K562 (cell line): Measurements from ENCODE around the gene ARHGAP26. TPM values are rescaled to one million over a fixed set of nuclear protein-coding genes. Genes with fewer than 3 reads are reported as not detected.

Experiments used
- ATAC-seq: fragments of 200-7000 bp; cut with Tn5 transposase; 3 replicates; pipeline ENCODE4 v1.9.1; 2020; ENCODE audit warnings: moderate library complexity
- BruUV-seq: library from RNA; stranded (reverse); fragments of 400-500 nt; replicated peaks from 2 replicates; lab custom pipeline; 2021; lab: Mats Ljungman, UMichigan
- CTCF ChIA-PET: fragments of 300-600 bp; formaldehyde crosslinking; extraction: SDS; loops from one replicate; lab custom pipeline; 2021; ENCODE audit warnings: low intra/inter-chr PET ratio; lab: Yijun Ruan, JAX
- POLR2A ChIA-PET: fragments of 300-600, 350-650 bp; sonication (Branson Sonifier 250); formaldehyde crosslinking; extraction: SDS; loops from one replicate; lab custom pipeline; 2021; ENCODE audit warnings: antibody characterized with exemption, inconsistent platforms; lab: Yijun Ruan, JAX
- DNase-seq, 4 experiments: peaks; one replicate each; pipeline versions ENCODE4 v3.0.0 to v3.0.0-alpha.2; 2011 to 2018; ENCODE audit warnings: low spot score in 3 of 4, mixed read lengths in 3 of 4; ENCODE audit errors: extremely low read depth in 1 of 4
- FAIRE-seq: peaks from 2 replicates; lab custom pipeline; 2011; peaks lifted over from hg19 to GRCh38; lab: Jason Lieb, UNC
- H2AFZ ChIP-seq: 2 replicates; pipeline ENCODE4 v1.6.0; 2011; ENCODE audit warnings: low read depth, low read length, control low read depth, inconsistent platforms
- H3K27ac ChIP-seq: fragments of 200-600 bp; 3 replicates; pipeline ENCODE4 v1.8.0; 2011; ENCODE audit warnings: low read depth, mild to moderate bottlenecking, control low read depth, inconsistent platforms, low read length, moderate library complexity, mixed read lengths; ENCODE audit errors: extremely low read depth
- H3K27me3 ChIP-seq, 2 experiments: fragments of 300-600 bp in 1 of 2; 2 replicates in 1 of 2; 3 replicates in 1 of 2; pipeline versions ENCODE4 v1.6.0 to v1.8.0; 2011; ENCODE audit warnings: inconsistent platforms in 2 of 2, low read length in 2 of 2, mild to moderate bottlenecking in 1 of 2, mixed read lengths in 1 of 2, moderate library complexity in 1 of 2; ENCODE audit not compliant: control insufficient read depth in 2 of 2, insufficient read depth in 2 of 2
- H3K36me3 ChIP-seq: fragments of 300-600 bp; 3 replicates; pipeline ENCODE4 v1.8.0; 2011; ENCODE audit warnings: mild to moderate bottlenecking, low read length, inconsistent platforms; ENCODE audit not compliant: control insufficient read depth, insufficient read depth
- H3K4me1 ChIP-seq, 2 experiments: fragments of 200-600 bp in 1 of 2; replicated peaks in 1 of 2; 2 replicates in 1 of 2; 3 replicates in 1 of 2; pipeline versions ENCODE4 v1.5.1 to v1.8.0; 2011; ENCODE audit warnings: inconsistent platforms in 2 of 2, low read length in 2 of 2, mild to moderate bottlenecking in 1 of 2, mixed read lengths in 1 of 2, moderate library complexity in 1 of 2; ENCODE audit not compliant: control insufficient read depth in 2 of 2, insufficient read depth in 2 of 2
- H3K4me2 ChIP-seq: 2 replicates; pipeline ENCODE4 v1.6.1; 2011; ENCODE audit warnings: low read length, control low read depth, inconsistent platforms, mixed read lengths; ENCODE audit not compliant: insufficient read depth
- H3K4me3 ChIP-seq: fragments of 200-600 bp; sonication (generic), shearing (Covaris generic); 2 replicates; pipeline ENCODE4 v1.5.1; 2016; ENCODE audit warnings: control low read depth, inconsistent platforms
- H3K79me2 ChIP-seq: fragments of 200-600 bp; 3 replicates; pipeline ENCODE4 v1.8.0; 2011; ENCODE audit warnings: low read length, inconsistent platforms; ENCODE audit not compliant: control insufficient read depth, insufficient read depth
- H3K9ac ChIP-seq, 2 experiments: 2 replicates each; pipeline versions ENCODE4 v1.6.0 to v1.6.1; 2011; ENCODE audit warnings: low read depth in 2 of 2, low read length in 2 of 2, control low read depth in 1 of 2, inconsistent platforms in 1 of 2, mild to moderate bottlenecking in 1 of 2, mixed read lengths in 1 of 2; ENCODE audit not compliant: insufficient read depth in 1 of 2
- H3K9me1 ChIP-seq: one replicate; pipeline ENCODE4 v1.6.0; 2011; ENCODE audit warnings: inconsistent platforms, mild to moderate bottlenecking, low read length, moderate library complexity; ENCODE audit not compliant: control insufficient read depth, insufficient read depth
- H3K9me3 ChIP-seq: replicated peaks from 2 replicates; pipeline ENCODE4 v1.5.1; 2011; ENCODE audit warnings: low read depth, low read length, inconsistent platforms; ENCODE audit not compliant: control insufficient read depth, insufficient read depth
- H4K20me1 ChIP-seq: replicated peaks from 2 replicates; pipeline ENCODE4 v1.6.1; 2011; ENCODE audit warnings: low read length, inconsistent platforms, mixed read lengths; ENCODE audit not compliant: control insufficient read depth, insufficient read depth
- CSDE1 ChIP-seq, 2 experiments: fragments of 450-650 bp; IDR thresholded peaks; 2 replicates each; pipeline ENCODE4 v1.6.1; 2016; ENCODE audit warnings: mild to moderate bottlenecking in 1 of 2
- MYC ChIP-seq, 2 experiments: fragments of 250-450 bp in 1 of 2; sonication (Bioruptor Pico) in 1 of 2; IDR thresholded peaks; 2 replicates each; pipeline versions ENCODE4 v1.5.1 to v1.6.1; 2012 to 2021; ENCODE audit warnings: low read depth in 2 of 2, borderline replicate concordance in 1 of 2, improper control_type of control experiment in 1 of 2, low read length in 1 of 2, mild to moderate bottlenecking in 1 of 2, moderate library complexity in 1 of 2
- SIN3B ChIP-seq: fragments of 450-650 bp; IDR thresholded peaks from 2 replicates; pipeline ENCODE4 v1.6.1; 2017; ENCODE audit warnings: low read depth, mild to moderate bottlenecking, moderate library complexity
- WGBS: fragments of 100-300 bp; shearing (Covaris generic); methylation state at CpG from one replicate; pipeline ENCODE4 v1.1.6; 2016; ENCODE audit warnings: low coverage, mixed read lengths; ENCODE audit not compliant: insufficient coverage; ENCODE audit errors: missing lambda C conversion rate; 5-methylcytosine and 5-hydroxymethylcytosine counted together
- in situ Hi-C: fragments of 300-500 bp; cut with MboI; formaldehyde crosslinking; loops from 4 replicates; pipeline ENCODE4 v1.15.0; 2018; ENCODE audit warnings: inconsistent platforms, mixed read lengths
- intact Hi-C: fragments of 100-400 bp; cut with micrococcal nuclease; formaldehyde crosslinking; loops from 2 replicates; pipeline ENCODE4 v1.14.2; 2022
- polyA plus RNA-seq, 8 experiments: library from polyadenylated mRNA; depleted of rRNA in 4 of 8; stranded (reverse) in 5 of 8; unstranded in 3 of 8; fragments of >200 nt; fragmentation: Nextera tagmentation in 2 of 8; fragmentation: Illumina TruSeq in 1 of 8; extraction: Ambion mirVana in 2 of 8; extraction: Trizol in 1 of 8; gene quantifications; 2 replicates each; pipeline versions ENCODE4 v1.2.1 to v1.2.3, GENCODE V29; 2011 to 2014; ENCODE audit warnings: inconsistent platforms in 1 of 8, missing spikeins in 1 of 8
- total RNA-seq, 7 experiments: library from RNA; depleted of rRNA in 6 of 7; stranded (reverse); fragments of >200 nt in 6 of 7; fragmentation: Illumina TruSeq in 2 of 7; extraction: Trizol in 2 of 7; gene quantifications; 2 replicates each; pipeline versions ENCODE4 v1.2.1 to v1.2.3, GENCODE V29; 2011 to 2021; ENCODE audit warnings: low replicate concordance in 1 of 7
- TF ChIP-seq, protein P1 (sequence below), 2 experiments: IDR thresholded peaks in 1 of 2; conservative IDR thresholded peaks in 1 of 2; 2 replicates each; pipeline ENCODE4 v1.6.1; 2016; ENCODE audit warnings: low read depth in 2 of 2, mild to moderate bottlenecking in 1 of 2, missing compliant biosample characterization in 1 of 2, missing genetic modification characterization in 1 of 2, moderate library complexity in 1 of 2

The ARHGAP26 gene
- total and polyA plus RNA-seq, 9 of the 15 experiments (the other 6 are each of a cell fraction or from before 2014, with no cell fraction given): 0.13 to 1.1 (median 0.55) TPM

DNA sequence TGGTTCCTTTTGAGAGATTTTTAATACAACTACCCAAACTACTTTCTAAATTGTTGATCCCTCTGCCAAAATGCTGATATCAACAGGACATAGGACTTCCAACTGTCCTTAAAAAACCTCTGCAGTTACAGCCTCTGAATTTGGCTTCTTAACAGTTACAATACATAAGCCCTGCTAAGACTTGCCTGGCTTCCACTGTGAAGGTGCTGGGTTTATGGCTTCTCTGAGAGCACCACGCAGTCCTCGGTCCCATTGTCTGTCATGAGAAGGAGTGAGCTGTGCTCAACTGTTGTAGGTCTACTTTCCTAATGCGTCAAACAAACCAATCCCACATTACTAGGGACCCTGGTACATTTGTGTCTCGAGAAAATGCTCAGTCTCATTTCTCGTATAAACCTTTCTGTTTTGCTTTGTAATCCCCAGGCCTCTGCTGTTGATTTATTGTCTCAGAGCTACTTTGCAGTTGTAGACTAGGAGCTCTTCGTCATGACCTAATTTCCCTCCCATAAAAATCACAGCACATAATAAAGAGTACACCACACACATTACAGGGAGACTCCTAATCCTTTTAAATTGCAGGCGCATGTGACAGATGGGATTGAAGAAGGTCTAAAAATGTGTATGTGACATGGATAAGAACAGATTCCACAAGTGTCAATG lies 358.4 kb downstream of the ARHGAP26 start:
- H3K4me3 ChIP-seq: no peak overlapping the region
- no peak for DNase-seq
- no peak overlapping the region for H2AFZ ChIP-seq
- TF ChIP-seq CSDE1 (IDR thresholded peaks at IDR 0.05): no peak
- no peak for TF ChIP-seq SIN3B
- TF ChIP-seq MYC (IDR thresholded peaks at IDR 0.05; ENCODE audit: low read depth, low read length): no peak
- TF ChIP-seq MYC (CRISPR knock-in tag; IDR thresholded peaks at IDR 0.05; ENCODE audit: borderline replicate concordance, low read depth): no peak
- TF ChIP-seq, protein P1, sequence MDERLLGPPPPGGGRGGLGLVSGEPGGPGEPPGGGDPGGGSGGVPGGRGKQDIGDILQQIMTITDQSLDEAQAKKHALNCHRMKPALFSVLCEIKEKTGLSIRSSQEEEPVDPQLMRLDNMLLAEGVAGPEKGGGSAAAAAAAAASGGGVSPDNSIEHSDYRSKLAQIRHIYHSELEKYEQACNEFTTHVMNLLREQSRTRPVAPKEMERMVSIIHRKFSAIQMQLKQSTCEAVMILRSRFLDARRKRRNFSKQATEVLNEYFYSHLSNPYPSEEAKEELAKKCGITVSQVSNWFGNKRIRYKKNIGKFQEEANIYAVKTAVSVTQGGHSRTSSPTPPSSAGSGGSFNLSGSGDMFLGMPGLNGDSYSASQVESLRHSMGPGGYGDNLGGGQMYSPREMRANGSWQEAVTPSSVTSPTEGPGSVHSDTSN (CRISPR knock-in tag; IDR thresholded peaks at IDR 0.05; ENCODE audit: low read depth): no peak
- TF ChIP-seq, protein P1 (tag; conservative IDR thresholded peaks at IDR 0.05; ENCODE audit: low read depth): peak; percentile 59; the same call in 1 of the 2 replicates
- WGBS: 27% methylated on average over 7 of the region's 7 CpGs
- intact Hi-C loops (no loop called here), in situ Hi-C loops (no loop called here)
- no peak overlapping the region for H3K27ac ChIP-seq
- no peak overlapping the region for H3K4me2 ChIP-seq
- H3K9me3 ChIP-seq: no peaks in the 10 kb centered on the region
- POLR2A ChIA-PET: interaction anchor here (0.6 to 1.2 kb wide), 2 partner anchors 11 to 405 kb away, joined by 4 to 6 read pairs; no protein-coding TSS in a partner anchor
- no peaks in the 10 kb centered on the region for H3K9me1 ChIP-seq
- H3K27me3 ChIP-seq: no peaks in the 10 kb centered on the region
- H3K36me3 ChIP-seq: no peaks in the 10 kb centered on the region
- H4K20me1 ChIP-seq: no peaks in the 10 kb centered on the region
- ATAC-seq: no peak
- FAIRE-seq: no peak
- H3K79me2 ChIP-seq: no peaks in the 10 kb centered on the region
- BruUV-seq: no TSS peak
- peaks cover 4 to 17% of the 10 kb centered on the region in 2 experiments; a peak in 4 of 5 replicates for H3K4me1 ChIP-seq
- no peak overlapping the region for H3K9ac ChIP-seq
- CTCF ChIA-PET: no interaction called here
